ENCODE data around the gene ZNF17. TPM values are rescaled to one million over a fixed set of nuclear protein-coding genes. Genes with fewer than 3 reads are reported as not detected.

Gene ZNF17
- total RNA-seq, 1 donor from 2014 or later: 18.6 TPM

DNA sequence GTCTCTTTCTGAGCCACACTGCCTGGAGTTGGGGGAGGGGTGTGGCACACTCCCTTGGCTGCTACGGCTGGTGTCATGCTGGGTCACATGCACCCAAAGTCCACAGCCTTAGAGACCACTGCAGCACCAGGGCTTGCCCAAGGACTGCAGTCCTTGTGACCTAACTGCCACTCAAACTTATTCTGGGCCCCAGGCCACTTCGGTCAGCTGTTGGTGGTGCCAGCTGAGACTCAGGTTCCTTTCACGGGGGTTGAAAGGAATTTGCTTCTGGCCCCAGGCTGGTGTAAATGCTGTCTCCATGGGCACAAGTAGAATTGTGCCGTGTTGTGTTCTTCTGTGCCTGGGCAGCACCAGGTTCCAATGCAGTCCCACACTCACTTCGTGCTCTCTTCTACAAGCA lies 55.5 kb downstream of the ZNF17 start:
- no peaks in the 10 kb centered on the region for H3K27me3 Mint-ChIP-seq
- TF ChIP-seq, protein P1, sequence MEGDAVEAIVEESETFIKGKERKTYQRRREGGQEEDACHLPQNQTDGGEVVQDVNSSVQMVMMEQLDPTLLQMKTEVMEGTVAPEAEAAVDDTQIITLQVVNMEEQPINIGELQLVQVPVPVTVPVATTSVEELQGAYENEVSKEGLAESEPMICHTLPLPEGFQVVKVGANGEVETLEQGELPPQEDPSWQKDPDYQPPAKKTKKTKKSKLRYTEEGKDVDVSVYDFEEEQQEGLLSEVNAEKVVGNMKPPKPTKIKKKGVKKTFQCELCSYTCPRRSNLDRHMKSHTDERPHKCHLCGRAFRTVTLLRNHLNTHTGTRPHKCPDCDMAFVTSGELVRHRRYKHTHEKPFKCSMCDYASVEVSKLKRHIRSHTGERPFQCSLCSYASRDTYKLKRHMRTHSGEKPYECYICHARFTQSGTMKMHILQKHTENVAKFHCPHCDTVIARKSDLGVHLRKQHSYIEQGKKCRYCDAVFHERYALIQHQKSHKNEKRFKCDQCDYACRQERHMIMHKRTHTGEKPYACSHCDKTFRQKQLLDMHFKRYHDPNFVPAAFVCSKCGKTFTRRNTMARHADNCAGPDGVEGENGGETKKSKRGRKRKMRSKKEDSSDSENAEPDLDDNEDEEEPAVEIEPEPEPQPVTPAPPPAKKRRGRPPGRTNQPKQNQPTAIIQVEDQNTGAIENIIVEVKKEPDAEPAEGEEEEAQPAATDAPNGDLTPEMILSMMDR (IDR thresholded peaks at IDR 0.05): no peak
- no peak overlapping the region for H3K27ac Mint-ChIP-seq
- peaks cover 47% of the 10 kb centered on the region for H3K36me3 Mint-ChIP-seq (ENCODE audit: low read depth)
- no peak for DNase-seq
- ChIA-PET POLR2A (no interaction called here), CTCF (no interaction called here)
- H3K4me1 Mint-ChIP-seq: no peaks in the 10 kb centered on the region
- H3K9me3 Mint-ChIP-seq: peaks cover 41% of the 10 kb centered on the region
- no peak for ATAC-seq (ENCODE audit: low read depth)
- H3K4me3 Mint-ChIP-seq: no peak overlapping the region
- intact Hi-C loops (cut with micrococcal nuclease): no loop called here

Other genes with a start within 250 kb of the ZNF17 start
- not detected in 2 replicates for gene DUXA, start 243.7 kb upstream of the ZNF17 start, total RNA-seq
- 56.2 and 58.7 TPM in 2 replicates for gene ZNF264, start 219.7 kb upstream of the ZNF17 start, total RNA-seq
- 1.4 and 1.7 TPM in 2 replicates for gene AURKC, start 180.1 kb upstream of the ZNF17 start, total RNA-seq
- 20.3 and 25.9 TPM in 2 replicates for gene ZNF805, start 170.5 kb upstream of the ZNF17 start, total RNA-seq
- 132 and 161 TPM in 2 replicates for gene ZNF460, start 130.7 kb upstream of the ZNF17 start, total RNA-seq
- 14.0 and 16.1 TPM in 2 replicates for gene ZNF543, start 90.7 kb upstream of the ZNF17 start, total RNA-seq
- 12.4 and 13.5 TPM in 2 replicates for gene ZNF304, start 59.9 kb upstream of the ZNF17 start, total RNA-seq
- gene TRAPPC2B, start 47.6 kb upstream of the ZNF17 start, total RNA-seq: 9.7 and 10.2 TPM in 2 replicates
- 6.0 and 6.3 TPM in 2 replicates for gene ZNF547, start 47.6 kb upstream of the ZNF17 start, total RNA-seq
- 38.7 and 39.7 TPM in 2 replicates for gene ZNF548, start 21.3 kb upstream of the ZNF17 start, total RNA-seq
- 16.4 and 18.2 TPM in 2 replicates for gene ZNF749, start 24.2 kb downstream of the ZNF17 start, total RNA-seq
- 0.78 and 1.1 TPM in 2 replicates for gene VN1R1, start 46.0 kb downstream of the ZNF17 start, total RNA-seq
- 13.8 and 17.9 TPM in 2 replicates for gene ZNF772, start 66.4 kb downstream of the ZNF17 start, total RNA-seq
- 17.2 TPM in 2 replicates for gene ZNF419, start 76.6 kb downstream of the ZNF17 start, total RNA-seq
- 20.2 and 21.3 TPM in 2 replicates for gene ZNF773, start 88.8 kb downstream of the ZNF17 start, total RNA-seq
- 14.0 and 16.9 TPM in 2 replicates for gene ZNF549, start 116.2 kb downstream of the ZNF17 start, total RNA-seq
- 16.8 and 18.7 TPM in 2 replicates for gene ZNF550, start 148.7 kb downstream of the ZNF17 start, total RNA-seq
- 12.6 and 13.8 TPM in 2 replicates for gene ZNF416, start 167.8 kb downstream of the ZNF17 start, total RNA-seq
- 16.2 and 18.1 TPM in 2 replicates for gene ZIK1, start 173.0 kb downstream of the ZNF17 start, total RNA-seq
- gene ZNF530, start 188.7 kb downstream of the ZNF17 start, total RNA-seq: 7.0 and 7.9 TPM in 2 replicates
- gene ZNF134, start 203.1 kb downstream of the ZNF17 start, total RNA-seq: 32.3 and 38.4 TPM in 2 replicates
- 22.0 and 26.0 TPM in 2 replicates for gene ZNF211, start 222.0 kb downstream of the ZNF17 start, total RNA-seq